GM08714 (cell line): ENCODE measurements around the gene DAND5.

Experiments
- H3K4me3 ChIP-seq: fragments of 200-500 bp; sonication (Bioruptor generic); 2 replicates; pipeline ENCODE4 v1.5.1; 2014; ENCODE audit warnings: mild to moderate bottlenecking, low read length, inconsistent platforms
- ZNF274 ChIP-seq: IDR thresholded peaks from 2 replicates; pipeline ENCODE4 v1.6.1; 2012; ENCODE audit warnings: mild to moderate bottlenecking, low read depth, low read length

Gene DAND5, protein sequence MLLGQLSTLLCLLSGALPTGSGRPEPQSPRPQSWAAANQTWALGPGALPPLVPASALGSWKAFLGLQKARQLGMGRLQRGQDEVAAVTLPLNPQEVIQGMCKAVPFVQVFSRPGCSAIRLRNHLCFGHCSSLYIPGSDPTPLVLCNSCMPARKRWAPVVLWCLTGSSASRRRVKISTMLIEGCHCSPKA

DNA sequence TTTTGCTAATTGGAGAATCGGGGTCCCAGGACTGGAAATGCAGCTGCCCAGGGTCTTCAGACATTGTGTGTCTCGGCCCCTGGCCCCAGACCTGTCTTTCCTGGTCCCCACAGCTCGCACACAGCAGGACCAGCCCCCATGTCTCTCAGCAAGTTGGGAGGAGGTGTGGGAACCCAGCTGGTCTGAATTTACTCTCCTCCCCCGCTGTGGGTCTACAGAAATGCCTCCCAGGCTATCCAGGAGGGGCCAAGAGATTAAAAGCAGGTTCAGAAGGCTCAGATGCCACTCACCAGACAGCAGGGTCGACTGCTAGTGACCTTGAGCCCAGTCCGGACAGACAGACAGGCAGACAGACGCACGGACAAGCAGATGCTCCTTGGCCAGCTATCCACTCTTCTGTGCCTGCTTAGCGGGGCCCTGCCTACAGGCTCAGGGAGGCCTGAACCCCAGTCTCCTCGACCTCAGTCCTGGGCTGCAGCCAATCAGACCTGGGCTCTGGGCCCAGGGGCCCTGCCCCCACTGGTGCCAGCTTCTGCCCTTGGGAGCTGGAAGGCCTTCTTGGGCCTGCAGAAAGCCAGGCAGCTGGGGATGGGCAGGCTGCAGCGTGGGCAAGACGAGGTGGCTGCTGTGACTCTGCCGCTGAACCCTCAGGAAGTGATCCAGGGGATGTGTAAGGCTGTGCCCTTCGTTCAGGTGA is at the start of gene DAND5:
Gene DAND5, plus strand, starts transcription at position 285 of the 697 bp plus-strand sequence. Its CDS starts 85 bp downstream, at position 370.
- H3K4me3 ChIP-seq = no peak within 1 kb of the TSS
- no peak for TF ChIP-seq ZNF274

DNA sequence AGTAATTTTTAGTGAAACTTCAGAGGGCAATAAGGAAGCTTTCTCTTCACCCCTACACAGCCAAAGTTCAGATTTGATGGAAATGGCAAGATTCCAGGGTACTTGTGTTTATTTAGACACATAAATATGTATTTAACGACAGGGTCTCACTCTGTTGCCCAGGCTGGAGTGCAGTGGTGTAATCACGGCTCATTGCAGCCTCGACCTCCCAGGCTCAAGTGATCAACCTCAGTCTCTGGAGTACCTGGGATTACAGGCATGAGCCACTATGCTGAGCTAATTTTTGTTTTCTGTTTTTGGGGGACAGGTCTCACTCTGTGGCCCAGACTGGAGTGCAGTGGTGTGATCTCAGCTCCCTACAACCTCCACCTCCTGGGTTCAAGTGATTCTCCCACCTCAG is 48.3 kb upstream of the DAND5 start:
- no peak for TF ChIP-seq ZNF274
- H3K4me3 ChIP-seq = no peak overlapping the region

DNA sequence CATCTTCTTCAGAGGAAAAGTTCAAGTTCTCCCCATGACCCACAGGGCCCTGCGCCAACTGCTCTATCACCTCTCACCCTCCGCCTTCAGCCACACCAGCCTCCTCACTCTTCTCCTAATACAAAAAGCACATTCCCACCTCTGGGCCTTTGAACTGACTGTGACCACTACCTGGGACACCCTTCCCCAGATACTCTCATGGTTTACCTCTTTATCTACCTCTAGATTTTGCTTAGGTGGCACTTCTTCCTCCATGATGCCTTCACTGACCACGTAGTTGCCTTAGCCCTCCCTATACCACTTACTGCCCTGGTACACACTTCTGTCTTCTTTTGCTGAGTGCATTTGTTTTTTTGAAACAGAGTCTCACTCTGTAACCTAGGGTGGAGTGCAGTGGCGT is 46.4 kb upstream of the DAND5 start:
- no peak overlapping the region for H3K4me3 ChIP-seq
- no peak for TF ChIP-seq ZNF274

DNA sequence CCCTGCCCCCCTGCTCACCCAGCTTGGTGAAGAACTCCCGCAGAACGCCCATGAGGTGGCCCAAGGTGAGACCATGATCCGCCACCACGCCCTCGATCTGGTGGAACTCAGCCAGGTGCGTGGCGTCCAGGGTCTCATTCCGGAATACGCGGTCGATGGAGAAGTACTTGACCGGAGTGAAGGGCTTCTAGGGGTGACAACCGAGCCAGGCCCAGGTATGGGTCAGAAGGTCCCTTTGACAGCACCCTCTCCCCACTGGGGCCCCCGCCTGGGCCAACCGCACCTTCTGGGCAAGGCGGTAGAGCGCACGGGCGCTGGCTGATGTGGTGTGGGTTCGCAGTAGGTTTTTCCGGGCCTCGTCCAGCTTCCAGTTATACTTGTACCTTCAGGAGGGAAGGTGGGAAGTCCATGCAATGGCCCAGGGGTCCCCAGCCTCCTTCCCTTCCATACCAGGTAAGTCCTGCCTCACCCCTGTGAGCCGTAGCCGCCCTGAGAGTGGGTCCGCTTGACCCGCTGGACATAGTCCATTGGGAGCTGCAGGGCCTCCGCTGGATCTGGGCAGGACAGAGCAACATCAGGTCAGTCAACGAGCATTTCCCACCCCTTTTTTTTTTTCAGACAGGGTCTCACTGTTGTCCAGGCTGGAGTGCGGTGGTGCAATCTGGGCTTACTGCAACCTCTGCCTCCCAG is 44.6 kb upstream of the DAND5 start:
- no peak for TF ChIP-seq ZNF274
- H3K4me3 ChIP-seq = no peak overlapping the region

DNA sequence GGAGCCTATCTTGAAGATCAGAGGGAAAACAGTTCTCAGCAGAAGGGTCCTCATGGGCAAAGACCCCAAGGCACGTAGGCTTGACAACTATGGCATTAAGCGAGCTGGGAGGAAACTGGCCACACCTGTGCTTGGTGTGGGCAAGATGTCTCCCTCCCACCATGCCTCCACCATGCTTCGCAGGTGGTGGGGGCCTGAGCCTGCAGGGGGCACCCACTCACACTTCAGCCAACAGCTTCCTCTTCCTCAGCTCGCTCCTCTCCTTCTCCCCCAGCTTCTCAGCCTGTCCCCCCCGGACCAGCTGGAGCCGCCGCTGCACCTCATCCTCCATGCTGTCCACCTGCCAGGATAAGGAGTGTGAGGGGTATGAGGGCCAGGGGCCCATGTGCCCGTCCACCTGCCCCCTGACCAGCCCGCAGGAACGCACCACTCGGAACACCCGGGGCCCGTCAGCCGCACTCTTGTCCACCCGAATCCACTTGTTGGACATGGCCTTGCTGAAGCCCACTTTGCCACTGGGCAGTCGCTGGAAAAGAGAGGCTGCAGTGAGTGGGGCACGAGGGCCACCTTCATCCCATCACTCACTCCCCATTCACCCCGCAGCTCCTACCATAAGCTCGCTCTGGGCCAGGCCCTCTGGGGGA is 39.3 kb upstream of the DAND5 start:
- no peak for TF ChIP-seq ZNF274
- H3K4me3 ChIP-seq = no peak overlapping the region

DNA sequence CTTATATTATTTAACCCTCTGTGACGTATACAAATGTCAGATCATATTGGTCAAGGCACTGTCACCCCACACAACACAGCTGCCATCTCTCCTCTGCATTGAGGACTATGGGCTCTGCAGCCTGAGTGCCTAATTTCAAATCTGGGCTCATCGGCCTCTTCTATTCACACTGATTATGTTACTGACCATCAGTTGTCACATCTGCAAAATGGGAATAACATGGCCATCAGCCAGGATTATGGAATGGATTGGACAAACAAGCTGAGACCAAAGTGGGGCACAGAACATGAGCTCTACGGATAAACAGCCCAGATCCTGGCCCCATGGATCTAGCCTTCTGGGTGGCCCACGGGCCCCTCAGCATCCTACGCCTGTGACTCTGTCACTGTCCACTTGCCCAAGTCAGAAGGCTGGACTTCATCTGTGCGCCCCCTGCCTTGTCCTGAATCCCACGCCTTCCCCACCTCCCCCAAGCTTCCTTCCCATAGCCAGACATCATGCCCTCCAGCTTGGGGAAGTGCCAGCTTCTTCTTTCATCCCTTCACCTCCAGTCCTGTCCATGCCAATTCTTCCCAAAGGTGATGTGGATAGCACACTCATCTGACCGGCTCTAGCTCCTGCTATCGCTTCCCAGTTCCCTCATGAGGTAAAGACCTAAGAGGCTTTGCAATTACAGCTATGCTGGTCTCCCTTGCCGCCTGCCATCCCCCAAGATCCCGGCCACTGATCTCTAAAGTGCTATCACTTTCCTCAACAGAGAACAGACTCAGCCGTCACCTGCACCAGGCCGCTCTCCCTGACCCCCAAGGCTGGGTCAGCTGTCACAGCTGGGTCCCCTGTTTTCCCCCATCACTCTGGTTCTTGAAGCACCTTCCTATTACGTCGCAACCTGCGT is 36.7 kb upstream of the DAND5 start:
- TF ChIP-seq ZNF274 = no peak
- peak overlapping the region; percentile 85 for H3K4me3 ChIP-seq

DNA sequence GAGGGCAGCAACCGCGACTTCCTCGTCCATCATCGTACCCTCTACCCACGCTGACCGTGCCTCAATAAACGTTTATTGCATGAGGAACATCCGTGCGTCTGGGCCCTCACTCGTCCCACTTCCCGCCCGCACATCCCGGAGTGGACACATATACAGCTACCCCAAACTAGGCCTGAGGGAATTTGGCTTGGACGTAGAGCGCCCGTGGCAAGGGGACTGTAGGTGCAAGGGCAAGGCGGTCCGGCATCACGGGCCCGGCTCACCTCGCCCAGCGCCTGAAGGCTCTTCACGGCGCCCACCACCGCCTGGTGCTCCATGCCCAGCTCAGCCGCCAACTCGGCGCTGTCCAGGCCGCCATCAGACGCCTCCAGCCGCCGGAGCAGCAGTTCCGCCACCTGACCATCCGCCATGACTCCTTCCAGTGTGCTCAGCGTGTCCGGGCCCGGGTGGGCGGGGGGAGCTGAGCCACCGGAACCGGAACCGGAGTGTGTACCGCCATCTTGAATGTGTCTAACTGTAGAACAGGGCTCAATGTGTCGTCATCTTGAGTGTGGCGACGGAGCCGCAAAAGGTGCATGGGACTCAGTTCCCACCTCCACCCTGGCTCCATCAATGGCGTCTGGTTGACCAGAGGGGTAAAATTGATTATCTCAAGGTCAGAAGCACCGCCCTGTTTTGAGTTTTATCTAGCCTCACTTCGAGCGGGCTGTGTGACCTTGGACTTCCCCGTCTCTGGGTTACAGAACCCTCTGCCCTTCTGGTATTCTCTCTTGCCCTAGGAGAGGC is 35.9 kb upstream of the DAND5 start, which contains the start of gene FARSA:
Gene FARSA, minus strand, starts transcription at position 425 of the 786 bp plus-strand sequence. Its CDS starts 15 bp downstream, at position 410.
- TF ChIP-seq ZNF274 = no peak
- peak within 1 kb of the TSS; percentile 85 for H3K4me3 ChIP-seq

DNA sequence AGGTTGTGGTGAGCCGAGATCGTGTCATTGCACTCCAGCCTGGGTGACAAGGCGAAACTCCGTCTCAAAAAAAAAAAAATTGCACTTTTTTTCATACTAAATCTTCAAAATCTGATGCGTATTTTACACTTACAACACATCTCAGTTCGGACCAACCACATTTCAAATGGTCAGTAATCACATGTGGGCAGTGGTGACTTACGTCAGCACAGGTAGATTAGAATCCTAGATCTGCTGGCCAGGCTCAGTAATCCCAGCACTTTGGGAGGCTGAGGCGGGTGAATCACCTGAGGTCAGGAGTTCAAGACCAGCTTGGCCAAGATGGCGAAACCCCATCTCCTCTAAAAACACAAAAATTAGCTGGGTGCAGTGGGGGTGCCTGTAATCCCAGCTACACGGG is 34.3 kb upstream of the DAND5 start:
- H3K4me3 ChIP-seq = no peak overlapping the region
- no peak for TF ChIP-seq ZNF274

DNA sequence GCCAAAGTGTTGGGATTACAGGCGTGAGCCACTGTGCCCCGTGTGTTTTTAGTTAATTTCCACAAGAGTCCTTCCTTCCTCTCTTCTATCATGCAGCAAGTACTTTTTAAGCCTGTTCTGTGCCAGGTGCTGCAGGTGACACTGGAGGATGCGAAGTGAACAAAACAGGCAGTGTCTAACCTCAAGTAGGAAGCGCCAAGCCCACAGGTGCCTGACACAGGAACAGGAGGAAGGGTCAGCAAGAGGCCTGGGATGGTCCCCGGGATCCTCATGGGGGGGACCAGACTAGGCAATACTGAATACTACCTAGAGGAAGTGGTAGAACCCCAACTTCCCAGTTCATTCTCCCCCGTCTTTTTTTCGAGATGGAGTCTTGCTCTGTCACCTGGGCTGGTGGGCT is 32.8 kb upstream of the DAND5 start:
- TF ChIP-seq ZNF274 = no peak
- H3K4me3 ChIP-seq = no peak overlapping the region

DNA sequence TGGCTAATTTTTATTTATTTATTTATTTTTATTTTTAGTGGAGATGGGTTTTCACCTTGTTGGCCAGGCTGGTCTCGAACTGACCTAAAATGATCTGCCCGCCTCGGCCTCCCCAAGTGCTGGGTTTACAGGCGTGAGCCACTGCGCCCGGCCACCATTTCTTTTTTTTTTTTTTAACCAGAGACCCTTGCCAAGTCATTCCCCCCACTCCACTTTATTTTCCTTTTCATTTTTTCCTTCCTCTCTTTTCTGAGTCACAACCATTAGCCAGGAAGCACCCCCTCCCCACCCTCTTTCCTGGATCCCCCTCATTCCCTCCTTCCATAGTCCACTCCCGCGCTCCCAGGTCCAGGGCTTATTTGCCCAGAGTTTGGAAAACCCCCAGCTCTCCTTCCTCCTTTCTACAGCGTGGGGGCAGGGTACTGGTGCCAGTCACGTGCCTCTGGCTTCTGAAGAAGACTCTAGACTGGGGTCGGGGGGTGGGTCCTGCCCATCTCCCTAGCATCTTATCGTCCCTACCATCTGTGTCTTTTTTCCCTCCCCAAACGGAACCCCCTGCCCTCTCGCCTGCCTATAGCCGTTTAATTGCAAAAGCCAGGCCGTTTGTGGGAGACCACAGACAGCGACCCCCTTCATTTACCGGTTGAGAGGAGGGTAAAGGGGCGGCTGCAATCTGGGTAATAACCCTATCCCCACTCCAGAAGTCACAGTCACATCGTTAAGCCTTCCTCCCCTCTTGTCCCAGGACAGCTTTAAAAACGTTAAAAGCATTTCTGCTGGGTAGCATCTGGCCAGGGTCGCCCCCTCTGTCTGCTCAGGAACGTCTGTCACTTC is 32.1 kb upstream of the DAND5 start:
- TF ChIP-seq ZNF274 = no peak
- H3K4me3 ChIP-seq = peak overlapping the region; percentile 50; the same call in 1 of the 2 replicates

DNA sequence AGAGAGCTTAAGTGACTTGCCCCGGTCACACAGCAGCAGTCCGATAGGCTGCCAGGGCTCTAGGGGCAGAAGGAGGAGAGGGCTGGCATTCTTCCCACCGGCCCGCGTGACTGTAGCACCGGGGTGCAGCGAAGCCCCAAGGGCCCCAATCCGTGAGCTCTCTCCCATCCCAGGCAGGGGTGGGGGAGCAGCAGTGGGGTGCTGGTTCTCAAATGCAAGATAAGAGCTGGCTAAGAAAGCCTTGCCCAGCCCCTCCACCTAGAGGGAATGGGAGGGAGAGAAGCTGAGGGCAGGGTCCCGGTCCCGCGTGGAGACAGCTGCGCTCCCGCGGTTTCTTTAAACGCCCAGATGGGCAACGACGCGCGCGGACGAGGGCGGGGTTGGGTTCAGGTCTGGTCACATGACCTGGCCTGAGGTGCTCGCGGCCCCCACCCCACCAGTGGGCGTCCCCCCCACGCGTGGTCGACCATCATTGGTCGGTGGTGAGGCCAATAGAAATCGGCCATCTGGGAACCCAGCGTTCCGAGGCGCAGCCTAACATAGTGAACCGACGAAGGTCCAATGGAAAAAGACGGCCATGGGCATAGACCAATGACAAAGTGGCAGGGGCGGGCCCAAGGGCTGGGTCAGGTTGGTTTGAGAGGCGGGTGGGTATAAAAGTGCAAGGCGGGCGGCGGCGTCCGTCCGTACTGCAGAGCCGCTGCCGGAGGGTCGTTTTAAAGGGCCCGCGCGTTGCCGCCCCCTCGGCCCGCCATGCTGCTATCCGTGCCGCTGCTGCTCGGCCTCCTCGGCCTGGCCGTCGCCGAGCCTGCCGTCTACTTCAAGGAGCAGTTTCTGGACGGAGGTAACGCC is 31.2 kb upstream of the DAND5 start, which contains the start of gene CALR:
Gene CALR, plus strand, starts transcription at position 683 of the 852 bp plus-strand sequence. Its CDS starts 71 bp downstream, at position 754.
- no peak for TF ChIP-seq ZNF274
- H3K4me3 ChIP-seq = peak within 1 kb of the TSS; percentile 80
